Left hindlimb (tissue), 1 donor: Measurements from ENCODE around the gene FARP1.

ENCODE experiments used
- DNase-seq: peaks from one replicate; pipeline ENCODE4 v3.0.0-alpha.2; 2018

FARP1 gene, protein sequence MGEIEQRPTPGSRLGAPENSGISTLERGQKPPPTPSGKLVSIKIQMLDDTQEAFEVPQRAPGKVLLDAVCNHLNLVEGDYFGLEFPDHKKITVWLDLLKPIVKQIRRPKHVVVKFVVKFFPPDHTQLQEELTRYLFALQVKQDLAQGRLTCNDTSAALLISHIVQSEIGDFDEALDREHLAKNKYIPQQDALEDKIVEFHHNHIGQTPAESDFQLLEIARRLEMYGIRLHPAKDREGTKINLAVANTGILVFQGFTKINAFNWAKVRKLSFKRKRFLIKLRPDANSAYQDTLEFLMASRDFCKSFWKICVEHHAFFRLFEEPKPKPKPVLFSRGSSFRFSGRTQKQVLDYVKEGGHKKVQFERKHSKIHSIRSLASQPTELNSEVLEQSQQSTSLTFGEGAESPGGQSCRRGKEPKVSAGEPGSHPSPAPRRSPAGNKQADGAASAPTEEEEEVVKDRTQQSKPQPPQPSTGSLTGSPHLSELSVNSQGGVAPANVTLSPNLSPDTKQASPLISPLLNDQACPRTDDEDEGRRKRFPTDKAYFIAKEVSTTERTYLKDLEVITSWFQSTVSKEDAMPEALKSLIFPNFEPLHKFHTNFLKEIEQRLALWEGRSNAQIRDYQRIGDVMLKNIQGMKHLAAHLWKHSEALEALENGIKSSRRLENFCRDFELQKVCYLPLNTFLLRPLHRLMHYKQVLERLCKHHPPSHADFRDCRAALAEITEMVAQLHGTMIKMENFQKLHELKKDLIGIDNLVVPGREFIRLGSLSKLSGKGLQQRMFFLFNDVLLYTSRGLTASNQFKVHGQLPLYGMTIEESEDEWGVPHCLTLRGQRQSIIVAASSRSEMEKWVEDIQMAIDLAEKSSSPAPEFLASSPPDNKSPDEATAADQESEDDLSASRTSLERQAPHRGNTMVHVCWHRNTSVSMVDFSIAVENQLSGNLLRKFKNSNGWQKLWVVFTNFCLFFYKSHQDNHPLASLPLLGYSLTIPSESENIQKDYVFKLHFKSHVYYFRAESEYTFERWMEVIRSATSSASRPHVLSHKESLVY

DNA sequence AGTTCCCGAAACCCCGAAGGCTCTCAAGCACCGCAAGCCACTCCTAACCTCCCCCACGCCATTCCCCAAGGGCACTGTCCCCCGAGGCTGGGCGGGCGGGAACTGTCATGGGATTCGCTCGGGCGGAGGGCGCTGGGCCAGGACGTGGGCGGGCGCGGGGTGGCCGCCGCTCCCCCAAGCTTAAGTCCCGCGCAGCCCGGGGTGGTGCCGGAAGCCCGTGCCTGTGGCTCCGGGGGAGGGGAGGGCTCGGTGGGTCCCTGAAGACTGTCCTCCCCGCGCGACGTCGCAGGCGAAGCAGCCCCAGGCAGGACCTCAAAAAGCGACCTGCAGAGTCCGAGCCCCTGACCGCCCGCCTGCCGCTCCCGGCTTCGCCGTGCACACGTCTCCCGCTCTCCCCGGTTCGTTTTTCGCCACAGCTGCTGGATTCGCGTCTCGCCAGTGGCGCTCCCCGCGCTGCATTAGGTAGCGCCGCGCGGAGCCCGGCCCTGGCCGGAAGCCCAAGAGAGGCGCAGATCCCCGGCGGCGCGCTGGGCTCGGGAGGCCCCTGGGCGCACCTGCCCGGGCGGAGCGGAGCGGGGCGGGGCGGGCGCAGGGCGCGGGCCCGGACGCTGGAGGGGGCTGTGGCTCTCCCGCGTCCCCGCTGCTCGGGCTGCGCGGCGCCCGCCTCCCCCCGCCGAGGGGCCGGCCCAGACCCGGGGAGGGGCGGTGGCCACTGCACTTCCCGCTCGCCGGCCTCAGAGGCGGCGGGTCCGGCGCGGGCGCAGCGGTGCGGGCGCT, at the start of gene FARP1:
TSS of gene FARP1 (plus strand) at position 715 of the 777 bp plus-strand sequence. CDS start 70,149 bp downstream, outside the sequence.
- DNase-seq: peak; percentile 88

DNA sequence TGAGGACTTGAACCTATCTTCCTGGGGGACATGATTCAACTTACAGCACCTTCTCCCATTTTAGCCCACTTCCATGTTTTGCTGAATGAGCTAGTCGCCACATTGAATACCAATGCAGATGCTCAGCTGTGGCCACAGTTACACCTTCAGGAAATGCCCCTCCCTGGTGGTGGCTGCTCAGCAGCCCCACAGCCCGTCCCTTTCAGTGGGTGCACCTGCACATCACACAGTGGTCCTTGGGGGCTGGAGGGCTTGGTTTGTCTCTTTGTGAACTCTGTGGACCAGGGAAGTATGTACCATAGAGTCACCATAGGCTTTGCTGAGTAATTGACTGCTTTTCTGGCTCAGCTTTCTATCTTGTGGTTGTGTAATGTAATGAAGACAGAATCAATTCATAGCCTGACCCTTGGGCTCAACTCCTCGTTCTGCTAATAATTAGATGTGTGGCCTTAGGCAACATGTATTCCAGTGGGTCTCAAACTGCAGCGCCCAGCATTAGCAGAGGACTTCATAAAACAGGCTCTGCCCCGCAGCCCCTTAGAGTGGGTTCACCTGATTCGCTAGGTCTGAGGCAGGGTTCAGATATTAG, 48.1 kb upstream of the FARP1 start:
- DNase-seq: no peak

DNA sequence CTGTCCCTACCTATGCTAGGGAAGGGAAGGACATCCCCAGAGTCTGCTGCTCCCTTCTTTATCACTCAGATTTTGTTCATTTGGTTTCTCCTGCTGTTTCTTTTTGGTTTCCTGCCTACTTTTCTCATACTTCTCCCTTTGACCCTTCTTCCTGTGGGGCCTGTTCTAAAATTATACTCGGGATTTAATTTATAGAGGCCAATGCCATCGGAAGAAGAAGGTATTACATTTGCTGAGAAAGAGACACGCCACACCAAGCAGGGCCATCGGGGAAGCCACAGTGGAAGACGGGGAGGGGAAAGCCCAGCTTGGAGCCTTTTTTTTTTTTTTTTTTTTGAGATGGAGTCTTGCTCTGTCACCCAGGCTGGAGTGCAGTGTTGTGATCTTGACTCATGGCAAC, 46.8 kb upstream of the FARP1 start:
- DNase-seq: no peak

DNA sequence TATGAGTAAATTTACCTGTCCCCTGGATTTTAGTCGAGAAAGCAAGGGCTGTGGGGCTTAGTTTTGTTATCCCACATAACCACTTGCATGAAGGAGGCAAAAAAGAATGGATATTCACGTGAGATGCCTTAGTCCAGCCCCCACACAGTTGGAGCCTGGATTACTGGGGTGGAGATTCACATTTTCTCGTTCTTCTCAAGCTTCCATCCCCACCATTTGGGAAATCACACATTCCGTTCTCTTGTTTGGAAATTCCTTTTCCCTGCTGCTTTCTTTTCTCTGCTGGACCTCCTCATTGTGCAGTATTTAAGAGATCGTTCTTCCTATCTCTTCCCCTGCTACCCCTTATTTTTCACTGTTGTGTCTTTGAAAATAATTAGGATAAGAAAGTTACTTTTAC, 45.1 kb upstream of the FARP1 start:
- no peak for DNase-seq

DNA sequence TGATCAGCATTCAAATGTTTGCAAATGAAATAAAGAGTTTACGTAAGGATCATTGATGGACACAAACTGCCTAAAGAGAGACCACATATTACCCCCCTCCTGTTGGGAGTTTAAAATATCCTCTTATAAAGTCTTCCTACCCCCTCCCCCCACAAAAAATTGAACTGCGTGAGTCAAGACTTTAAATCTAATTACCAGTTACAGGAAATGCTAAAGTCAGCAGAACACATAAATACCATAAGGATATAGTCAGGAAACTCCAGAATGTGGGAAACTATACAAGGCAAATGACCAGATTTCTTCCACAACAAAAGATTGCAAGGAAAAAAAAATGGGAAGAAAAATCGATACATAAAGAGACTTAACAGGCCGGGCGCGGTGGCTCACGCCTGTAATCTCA, 44.4 kb upstream of the FARP1 start:
- no peak for DNase-seq

DNA sequence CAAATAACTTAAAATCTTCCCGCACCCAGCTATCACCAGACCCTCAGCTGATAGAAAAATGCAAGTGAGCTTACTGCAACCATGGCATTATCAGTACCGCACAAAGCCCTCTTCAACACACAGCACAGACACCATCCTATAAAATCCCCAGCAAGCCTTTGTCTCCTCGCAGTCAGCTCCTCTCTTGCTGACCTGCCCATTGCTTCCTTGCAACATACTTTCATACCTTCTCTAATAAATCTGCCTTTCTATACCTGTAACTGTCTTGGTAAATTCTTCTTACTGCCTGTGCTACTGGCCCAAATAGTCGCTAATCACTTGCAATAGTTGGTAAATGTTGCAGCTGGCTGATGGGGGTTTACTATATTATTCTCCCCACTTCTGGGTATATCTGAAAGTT, 43.3 kb upstream of the FARP1 start:
- DNase-seq: no peak

DNA sequence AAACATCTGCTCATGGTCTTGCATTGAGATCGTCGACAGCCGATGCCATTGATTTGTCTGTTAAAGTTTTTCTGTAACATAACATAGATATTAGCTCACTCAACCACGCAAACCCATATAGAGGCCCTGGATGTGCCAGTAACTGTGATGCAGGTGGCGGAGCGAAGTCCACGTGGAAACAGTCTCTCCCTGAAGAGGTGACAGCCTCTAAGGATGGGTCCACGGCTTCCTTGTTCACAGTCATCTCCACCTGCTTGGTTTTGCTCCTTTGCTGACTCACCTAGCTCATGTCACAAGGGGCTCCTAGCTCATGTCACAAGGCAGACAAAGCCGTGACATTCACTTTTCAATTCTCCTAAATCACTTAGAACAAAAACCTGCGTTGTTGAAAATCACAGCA, 42.4 kb upstream of the FARP1 start:
- no peak for DNase-seq

DNA sequence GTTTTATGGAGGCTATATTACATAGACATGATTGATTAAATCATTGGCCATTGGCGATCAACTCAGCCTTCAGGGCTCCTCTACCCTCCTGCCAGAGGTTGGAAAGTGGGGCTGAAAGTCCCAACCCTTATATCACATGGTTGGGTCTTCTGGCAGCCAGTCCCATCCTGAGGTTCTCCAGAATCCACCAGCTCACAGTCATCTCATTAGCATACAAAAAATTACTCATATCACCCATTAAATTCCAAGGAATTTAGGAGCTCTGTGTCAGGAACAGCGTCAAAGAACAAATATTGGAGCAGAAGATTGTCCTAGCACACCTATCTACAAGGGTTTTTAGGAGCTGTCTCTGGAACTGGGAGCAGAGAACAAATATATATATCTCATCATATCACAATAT, 39.4 kb upstream of the FARP1 start:
- DNase-seq: no peak

DNA sequence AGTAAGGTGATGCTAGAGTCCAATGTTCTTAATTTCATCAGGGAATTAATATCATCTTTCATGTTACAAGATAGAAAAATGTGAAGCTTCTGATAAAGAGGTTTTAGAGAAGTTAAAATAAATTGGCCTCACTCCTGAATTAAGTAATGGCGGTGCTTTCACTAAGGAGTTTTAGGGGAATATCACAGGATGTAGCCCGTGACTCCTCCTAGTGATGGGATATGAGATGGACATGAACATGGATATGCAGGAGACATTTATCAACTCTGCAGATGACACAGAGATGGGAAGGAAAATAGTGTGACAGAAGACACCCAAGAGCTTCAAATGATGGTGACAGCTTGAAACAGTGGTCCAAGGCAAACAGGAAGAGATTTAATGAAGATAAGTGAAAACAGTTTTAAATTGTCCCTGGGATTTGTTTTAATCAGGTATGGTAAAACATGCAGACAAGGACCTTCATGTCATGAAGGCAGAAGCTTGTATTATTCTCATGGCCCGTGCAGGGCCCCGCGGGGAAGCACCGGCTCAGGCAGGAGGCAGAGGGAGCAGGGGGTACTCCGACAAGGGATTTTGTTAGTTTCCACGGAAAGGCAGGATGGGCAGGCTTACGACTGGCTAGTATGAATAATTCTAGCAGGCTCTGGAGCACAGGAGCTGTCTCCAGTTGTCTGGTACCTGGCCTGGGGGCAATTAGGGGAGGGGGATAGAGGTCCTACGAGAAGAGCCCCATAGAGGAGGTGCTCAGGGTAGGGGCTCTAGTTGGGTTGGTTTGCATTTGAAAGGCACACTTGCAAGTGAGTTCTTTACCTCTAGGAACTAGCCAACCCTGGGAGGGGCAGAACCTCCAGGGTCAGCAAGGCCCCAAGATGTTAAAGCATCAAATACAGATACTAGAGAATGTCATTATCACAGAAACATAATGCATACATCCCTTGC, 38.7 kb upstream of the FARP1 start:
- no peak for DNase-seq

DNA sequence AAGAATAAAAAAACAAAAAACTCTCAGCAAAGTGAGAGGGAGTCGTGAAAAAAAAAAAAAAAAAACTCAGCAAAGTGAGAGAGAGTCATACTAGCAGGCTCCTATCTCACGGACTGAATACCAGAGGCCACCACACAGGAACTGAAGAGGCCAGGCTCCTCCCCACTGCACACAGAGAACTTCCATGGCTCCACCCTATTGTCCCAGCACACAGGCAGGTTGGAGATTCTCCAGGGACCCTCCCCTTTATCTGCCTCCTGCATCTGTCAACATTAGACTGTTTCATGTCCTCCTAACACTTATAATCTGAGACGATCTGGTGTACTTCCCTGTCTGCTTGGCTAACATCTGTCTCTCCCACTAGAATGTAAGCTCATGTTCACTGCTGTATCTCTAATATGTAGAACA, 37.0 kb upstream of the FARP1 start:
- DNase-seq: no peak

DNA sequence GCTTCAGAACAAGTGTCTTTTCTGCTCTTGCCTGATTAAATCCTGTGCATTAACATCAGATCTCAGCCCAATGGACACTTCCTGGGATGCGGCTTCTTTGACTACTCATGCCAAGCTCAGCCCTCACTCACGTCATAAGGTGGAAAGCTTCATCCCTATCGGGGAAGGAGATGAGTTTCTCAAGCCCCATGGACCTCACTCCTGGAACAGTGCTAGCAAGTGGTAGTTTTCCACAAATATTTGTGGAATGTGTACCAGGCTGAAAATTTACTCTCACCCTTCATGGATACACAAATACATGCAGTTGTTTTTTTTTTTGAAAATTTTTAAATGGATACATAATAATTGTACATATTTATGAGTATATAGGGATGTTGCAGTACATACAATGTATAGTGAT, 34.6 kb upstream of the FARP1 start:
- DNase-seq: no peak

DNA sequence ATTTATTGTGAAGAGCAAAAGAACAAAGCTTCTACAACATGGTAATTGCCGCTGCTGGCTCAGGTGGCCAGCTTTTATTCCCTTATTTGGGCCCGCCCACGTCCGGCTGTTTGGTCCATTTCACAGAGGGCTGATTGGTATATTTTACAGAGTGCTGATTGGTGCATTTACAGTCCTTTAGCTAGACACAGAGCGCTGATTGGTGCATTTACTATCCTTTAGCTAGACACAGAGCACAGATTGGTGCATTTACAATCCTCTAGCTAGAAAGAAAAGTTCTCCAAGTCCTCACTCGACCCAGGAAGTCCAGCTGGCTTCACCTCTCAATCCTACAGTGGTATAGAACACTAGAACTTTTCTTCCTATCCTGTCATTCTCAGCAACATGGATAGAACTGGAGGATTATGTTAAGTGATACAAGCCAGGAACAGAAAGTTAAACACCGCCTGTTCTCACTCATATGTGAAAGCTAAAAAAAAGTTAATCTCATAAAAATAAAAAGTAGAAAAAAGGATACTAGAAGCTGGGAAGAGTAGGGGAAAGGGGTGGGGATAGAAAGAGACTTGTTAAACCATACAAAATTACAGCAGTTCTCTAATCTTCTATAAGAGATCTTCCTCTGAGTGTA, 33.6 kb upstream of the FARP1 start:
- DNase-seq: no peak

DNA sequence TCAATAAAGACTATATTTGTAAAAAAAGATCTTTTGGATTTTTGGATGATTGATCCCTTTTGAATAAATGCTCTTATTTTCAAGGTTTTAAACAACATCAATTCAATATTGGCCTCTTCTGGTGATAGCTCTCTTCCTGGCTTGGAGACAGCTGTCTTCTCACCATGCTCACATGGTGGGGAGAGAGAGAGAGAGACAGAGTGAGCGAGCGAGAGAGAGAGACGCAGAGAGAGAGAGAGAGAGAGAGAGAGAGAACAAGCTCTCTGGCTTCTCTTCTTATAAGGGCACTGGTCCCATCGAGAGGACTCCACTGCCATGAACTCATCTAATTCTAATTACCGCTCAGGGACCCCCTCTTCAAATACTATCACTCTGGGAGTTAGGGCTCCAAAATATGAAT, 32.1 kb upstream of the FARP1 start:
- DNase-seq: no peak

DNA sequence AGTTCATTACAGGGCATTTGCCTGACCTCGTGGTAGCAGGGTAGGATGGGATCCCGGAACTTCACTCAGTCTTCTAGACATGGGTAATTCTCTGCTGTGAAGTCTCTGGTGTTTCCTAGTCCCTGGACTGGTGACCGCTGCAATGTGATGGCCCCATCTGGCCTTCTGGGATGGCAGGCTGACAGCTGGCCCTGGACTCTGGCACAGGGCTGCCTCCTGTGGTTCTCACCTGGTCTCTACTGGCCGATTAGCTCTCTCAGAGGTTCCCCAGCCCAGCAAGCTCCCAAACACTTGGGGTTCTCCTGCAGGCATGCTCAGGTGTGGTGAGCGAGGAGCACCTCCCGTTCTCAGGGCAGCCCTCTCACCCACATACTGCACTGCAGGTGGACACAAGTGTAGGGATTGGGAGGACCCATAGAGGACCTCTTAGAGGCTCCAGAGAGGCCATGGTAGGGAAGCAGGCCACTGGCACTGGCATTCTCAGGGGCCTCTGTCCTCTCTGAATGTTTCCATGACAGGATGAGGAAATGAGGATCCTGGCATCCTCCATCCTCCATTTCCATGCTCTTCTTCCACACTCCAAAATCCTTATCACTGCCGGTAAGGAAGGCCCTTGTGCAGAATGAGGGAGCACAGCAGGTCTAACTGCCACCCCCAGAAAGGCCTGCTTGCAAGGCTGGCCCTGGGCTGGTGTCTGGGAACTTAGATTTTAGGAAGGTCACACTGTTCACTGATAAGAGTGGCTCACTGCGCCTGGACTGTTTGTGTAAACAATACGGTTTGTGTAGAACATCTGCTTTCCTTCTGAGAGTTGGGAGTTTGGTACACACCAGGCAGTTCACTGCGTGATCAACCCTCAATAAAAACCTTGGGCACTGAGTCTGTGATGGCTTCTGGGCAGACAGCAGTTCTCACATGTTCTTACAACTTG, 31.5 kb upstream of the FARP1 start:
- DNase-seq: no peak

DNA sequence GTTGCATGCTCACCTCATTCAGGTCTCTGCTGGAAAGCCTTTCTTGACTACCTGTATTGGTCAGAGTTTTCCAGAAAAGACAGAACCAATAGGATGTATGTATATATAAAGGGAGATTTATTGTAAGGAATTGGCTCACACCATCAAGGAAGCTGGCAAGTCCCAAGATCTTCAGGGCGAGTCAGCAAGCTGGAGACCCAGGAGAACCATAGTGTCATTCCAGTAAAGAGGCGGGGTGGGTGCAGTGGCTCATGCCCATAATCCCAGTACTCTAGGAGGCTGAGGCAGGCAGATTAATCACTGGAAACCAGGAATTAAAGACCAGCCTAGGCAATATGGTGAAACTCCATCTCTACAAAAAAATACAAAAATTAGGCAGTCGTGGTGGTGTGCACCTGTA, 30.4 kb upstream of the FARP1 start:
- no peak for DNase-seq

DNA sequence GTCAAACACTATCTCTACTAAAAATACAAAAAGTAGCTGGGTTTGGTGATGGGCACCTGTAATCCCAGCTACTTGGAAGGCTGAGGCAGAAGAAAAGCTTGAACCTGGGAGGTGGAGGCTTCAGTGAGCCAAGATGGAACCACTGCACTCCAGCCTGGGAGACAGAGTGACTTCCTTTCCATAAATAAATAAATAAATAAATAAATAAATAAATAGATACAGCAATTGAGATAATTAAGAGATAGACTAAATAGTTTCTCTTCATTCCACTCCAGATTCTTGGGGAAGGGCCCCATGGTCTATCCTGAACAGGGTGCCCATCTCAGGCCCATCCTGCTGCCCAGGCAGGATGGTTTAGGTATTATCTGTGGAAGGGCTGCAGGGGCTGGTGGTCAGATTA, 24.0 kb upstream of the FARP1 start:
- no peak for DNase-seq

DNA sequence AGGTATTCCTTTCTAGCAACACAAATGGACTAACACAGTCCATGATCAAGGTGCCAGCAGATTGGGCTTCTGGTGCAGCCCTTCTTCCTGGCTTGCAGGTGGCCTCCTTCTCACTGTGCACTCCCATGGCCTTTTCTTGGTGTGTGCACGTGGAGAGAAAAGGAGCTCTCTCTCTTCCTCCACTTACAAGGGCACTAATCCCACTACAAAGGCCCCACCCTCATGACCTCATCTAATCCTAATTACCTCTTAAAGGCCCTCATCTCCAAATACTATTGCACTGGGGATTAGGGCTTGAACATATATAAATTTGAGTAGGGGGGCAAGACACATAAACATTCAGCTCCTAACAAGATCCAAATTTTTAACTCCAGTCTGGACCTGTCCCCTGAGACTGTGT, 19.7 kb upstream of the FARP1 start:
- no peak for DNase-seq

DNA sequence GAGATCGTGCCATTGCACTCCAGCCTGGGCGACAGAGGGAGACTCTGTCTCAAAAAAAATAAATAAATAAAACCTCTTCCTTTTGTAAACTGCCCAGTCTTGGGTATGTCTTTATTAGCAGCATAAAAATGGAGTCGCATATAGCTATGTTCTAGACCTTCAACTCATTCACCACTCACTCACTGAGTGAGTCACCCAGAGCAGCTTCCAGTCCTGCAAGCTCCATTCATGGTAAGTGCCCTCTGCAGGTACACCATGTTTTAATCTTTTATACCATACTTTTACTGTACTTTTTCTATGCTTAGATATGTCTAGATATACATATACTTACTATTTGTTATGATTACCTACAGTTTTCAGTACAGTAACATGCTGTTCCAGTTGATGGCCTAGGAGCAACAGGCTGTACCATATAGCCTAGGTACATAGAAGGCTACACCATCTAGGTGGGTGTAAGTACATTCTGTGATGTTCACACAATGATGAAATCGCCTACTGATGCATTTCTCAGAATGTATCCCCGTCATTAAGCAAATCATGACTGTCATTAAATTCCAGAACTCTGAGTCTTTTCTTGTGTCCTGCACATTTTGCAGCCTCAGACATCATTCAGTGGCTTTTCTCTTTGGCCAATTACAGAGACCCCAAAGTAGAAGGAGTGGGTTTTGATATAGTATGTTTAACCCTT, 13.7 kb upstream of the FARP1 start:
- no peak for DNase-seq

DNA sequence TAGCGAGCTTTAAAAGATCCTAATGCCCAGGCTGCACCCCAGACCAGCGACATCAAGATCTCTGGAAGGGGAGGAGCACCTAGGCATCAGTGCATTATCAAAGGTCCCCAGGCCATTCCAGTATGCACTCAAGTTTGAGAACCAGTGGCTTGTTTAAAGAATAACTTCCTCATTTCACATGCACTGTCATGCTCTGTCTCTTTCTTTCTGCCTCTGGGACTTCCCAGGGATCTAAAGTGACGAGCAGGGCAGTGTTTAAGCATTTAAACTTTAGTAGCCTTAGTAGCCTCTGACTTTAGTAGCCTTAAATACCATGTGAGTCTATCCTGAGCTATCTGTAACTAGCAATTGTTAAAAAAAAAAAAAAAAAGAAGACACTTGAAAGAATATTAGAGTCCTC, 8.9 kb upstream of the FARP1 start:
- no peak for DNase-seq
